22Rv1 (cell line): Measurements from ENCODE around the gene DHRS9.

Experiments
- H3K27ac ChIP-seq: fragments of 450-650 bp; 2 replicates; pipeline ENCODE4 v1.5.1; 2017
- ZFX ChIP-seq: fragments of 450-650 bp; IDR thresholded peaks from 2 replicates; pipeline ENCODE4 v1.6.1; 2017; ENCODE audit warnings: antibody characterized with exemption, borderline replicate concordance
- TF ChIP-seq, protein P1 (sequence below): fragments of 450-650 bp; IDR thresholded peaks from 2 replicates; pipeline ENCODE4 v1.5.1; 2017; ENCODE audit warnings: mild to moderate bottlenecking

DHRS9 gene

DNA sequence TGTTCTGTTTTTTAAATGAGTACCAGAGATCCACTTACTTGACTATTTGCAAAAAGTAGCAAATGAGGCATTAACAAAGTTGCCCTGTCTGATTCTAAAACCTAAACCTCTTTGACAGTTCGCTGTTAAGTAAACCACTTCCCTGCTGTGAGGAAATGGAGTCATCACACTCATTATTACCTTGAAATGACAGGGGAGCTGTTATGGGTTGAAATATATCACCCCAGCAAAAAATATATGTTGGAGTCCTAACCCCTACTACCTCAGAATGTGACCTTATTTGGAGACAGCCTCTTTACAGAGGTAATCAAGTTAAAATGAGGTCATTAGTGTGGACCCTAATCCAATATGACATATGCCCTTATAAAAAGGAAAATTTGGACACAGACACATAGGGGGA lies 36.1 kb downstream of the DHRS9 start:
- no peak overlapping the region for H3K27ac ChIP-seq
- TF ChIP-seq, protein P1, sequence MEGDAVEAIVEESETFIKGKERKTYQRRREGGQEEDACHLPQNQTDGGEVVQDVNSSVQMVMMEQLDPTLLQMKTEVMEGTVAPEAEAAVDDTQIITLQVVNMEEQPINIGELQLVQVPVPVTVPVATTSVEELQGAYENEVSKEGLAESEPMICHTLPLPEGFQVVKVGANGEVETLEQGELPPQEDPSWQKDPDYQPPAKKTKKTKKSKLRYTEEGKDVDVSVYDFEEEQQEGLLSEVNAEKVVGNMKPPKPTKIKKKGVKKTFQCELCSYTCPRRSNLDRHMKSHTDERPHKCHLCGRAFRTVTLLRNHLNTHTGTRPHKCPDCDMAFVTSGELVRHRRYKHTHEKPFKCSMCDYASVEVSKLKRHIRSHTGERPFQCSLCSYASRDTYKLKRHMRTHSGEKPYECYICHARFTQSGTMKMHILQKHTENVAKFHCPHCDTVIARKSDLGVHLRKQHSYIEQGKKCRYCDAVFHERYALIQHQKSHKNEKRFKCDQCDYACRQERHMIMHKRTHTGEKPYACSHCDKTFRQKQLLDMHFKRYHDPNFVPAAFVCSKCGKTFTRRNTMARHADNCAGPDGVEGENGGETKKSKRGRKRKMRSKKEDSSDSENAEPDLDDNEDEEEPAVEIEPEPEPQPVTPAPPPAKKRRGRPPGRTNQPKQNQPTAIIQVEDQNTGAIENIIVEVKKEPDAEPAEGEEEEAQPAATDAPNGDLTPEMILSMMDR = no peak
- no peak for TF ChIP-seq ZFX

GRCh38 chr2:169106134-169106533 lies 36.8 kb downstream of the DHRS9 start:
- TF ChIP-seq, protein P1 = no peak
- TF ChIP-seq ZFX = no peak
- H3K27ac ChIP-seq = no peak overlapping the region

DNA sequence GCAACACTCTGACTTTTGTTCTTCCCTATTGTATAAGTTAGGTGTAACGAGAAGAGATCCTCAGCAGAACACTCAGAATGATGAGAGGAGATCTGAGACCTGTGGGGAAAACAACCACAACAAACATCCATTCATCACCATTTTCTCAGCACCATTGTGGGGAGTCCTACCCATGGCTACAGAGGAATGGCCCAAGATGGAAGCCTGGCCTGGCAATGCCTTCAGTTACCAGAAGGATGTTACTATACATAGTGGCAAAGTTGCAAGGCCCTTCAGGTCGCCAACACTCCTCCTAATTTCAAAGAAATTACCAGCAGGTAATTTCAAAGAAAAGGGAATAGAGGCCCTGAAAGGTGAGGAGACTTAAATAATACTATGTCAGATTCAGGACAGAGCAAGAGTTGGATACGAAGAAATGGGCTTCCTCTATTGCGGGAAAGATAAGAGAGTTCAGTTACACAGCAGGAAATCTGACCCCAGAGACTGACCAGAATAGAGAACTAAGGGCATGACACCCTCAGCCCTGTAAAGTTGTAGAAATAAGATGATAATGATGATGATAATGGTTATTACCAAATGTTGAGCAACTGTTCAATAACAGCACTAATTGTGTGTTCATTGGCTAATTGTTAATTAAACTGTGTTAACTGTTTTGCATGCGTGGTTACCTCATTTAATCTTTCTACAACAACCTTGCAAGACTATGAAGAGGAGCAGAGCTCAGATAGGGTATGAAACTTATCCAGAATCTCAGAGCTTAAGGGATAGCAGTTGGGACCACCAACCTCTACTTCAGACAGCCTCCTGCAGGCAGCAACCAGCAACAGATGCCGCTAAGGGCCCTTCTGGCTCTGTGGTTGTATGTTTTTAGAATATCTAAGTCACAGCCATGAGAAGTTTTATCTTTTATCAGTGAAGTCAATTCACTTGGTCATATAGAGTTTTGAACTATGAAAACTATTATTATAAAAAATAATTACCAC lies 37.5 kb downstream of the DHRS9 start:
- TF ChIP-seq, protein P1 = no peak
- no peak for TF ChIP-seq ZFX
- no peak overlapping the region for H3K27ac ChIP-seq

DNA sequence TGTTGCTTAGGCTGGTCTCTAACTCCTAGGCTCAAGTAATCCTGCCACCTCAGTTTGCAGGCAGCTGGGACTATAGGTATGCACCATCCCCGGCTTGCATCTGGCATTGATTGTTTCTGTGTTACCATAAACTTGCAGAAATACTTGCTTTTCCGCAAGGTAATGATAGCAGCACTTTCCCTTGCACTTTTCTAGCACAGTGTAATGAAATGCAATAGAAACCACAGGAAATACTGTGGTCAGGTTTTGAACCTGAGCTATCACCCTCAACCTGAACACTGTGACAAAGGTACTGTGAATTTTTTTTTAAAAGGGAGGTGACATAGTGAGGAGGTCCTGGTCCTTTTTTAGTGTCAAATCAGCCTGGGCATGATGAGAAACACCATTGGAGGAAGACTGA lies 38.3 kb downstream of the DHRS9 start:
- TF ChIP-seq, protein P1 = no peak
- TF ChIP-seq ZFX = no peak
- H3K27ac ChIP-seq = no peak overlapping the region

DNA sequence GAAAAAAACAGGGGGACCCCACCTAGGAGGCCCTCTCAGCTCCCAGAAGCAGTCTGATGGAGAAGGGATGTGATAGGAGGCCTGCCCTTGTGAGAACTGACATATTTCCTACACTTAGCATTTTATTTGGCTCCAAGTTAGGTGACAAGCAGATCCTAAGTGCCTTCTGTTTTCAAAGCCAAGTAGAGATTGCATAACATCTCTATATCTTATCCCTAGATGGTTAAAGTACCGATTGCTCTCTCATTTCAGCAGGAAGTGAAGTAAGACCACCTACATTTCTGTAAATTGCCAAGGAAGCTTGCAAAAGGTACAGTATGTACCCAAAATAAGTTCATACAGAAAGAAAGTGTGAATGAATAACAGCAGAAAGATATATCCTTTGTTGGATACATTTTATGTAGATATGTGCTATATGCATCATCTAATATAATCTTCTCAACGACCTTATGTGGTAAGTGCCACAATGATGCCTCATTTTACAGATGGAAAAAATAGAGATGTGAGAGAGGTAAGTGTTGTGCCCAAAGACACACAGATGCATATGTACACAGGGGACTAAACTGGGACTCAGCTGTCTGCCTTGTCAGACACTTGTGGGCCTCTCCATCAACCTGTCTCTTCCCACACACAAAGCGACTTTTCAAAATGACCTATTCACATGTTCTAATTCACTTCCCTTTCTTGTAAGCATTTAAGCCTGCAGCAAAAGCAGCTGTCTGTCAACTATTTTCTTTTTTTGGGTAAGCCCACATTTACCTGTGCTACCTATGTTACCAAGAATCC lies 38.9 kb downstream of the DHRS9 start:
- TF ChIP-seq, protein P1 = no peak
- no peak for TF ChIP-seq ZFX
- H3K27ac ChIP-seq = no peak overlapping the region

GRCh38 chr2:169109502-169110409 lies 40.4 kb downstream of the DHRS9 start:
- H3K27ac ChIP-seq = no peak overlapping the region
- no peak for TF ChIP-seq ZFX
- TF ChIP-seq, protein P1 = peak; percentile 67
